HEK293T (cell line): ENCODE results near the gene RTL3.

Source experiments
- CTBP1 ChIP-seq: fragments of 450-650 bp; IDR thresholded peaks from 2 replicates; pipeline ENCODE4 v1.6.1; 2016; ENCODE audit warnings: borderline replicate concordance
- ELF4 ChIP-seq: fragments of 450-650 bp; IDR thresholded peaks from 2 replicates; pipeline ENCODE4 v1.6.1; 2017; ENCODE audit warnings: antibody characterized with exemption
- LEF1 ChIP-seq: fragments of 450-650 bp; IDR thresholded peaks from 2 replicates; pipeline ENCODE4 v1.6.1; 2017; ENCODE audit warnings: mild to moderate bottlenecking, borderline replicate concordance
- NFRKB ChIP-seq: fragments of 450-650 bp; IDR thresholded peaks from 2 replicates; pipeline ENCODE4 v1.6.1; 2016; ENCODE audit warnings: mild to moderate bottlenecking, moderate library complexity
- SUZ12 ChIP-seq: fragments of 450-650 bp; IDR thresholded peaks from 2 replicates; pipeline ENCODE4 v1.6.1; 2016; ENCODE audit warnings: mild to moderate bottlenecking

DNA sequence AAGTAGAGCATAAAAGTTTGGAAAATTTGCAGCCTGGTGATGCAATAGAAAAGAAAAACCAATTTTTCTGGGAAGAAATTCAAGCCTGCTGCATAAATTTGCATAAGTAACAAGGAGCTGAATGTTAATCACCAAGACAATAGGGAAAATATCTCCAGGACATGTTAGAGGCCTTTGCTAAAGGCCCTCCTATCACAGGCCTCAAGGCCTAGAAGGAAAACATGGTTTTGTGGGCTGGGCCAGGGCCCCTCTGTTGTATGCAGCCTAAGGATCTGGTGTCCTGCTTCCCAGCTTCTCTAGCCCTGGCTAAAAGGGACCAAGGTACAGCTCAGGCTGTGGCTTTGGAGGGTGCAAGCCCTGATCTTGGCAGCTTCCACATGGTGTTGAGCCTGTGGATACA lies 6.2 kb upstream of the RTL3 start:
- TF ChIP-seq LEF1 (no peak), ELF4 (no peak), NFRKB (no peak), SUZ12 (no peak), CTBP1 (no peak)
